Fibroblast of lung (primary cell): Measurements from ENCODE around the gene RXRA.

Experiments used
- EZH2 ChIP-seq: IDR thresholded peaks from 2 replicates; pipeline ENCODE4 v1.5.1; 2012; ENCODE audit warnings: low read length, control low read depth, mild to moderate bottlenecking; ENCODE audit errors: missing control alignments
- TF ChIP-seq, protein P1 (sequence below), 2 donors: IDR thresholded peaks in 1 of 2; conservative IDR thresholded peaks in 1 of 2; 1 replicate in 1 of 2; 2 replicates in 1 of 2; pipeline ENCODE4 v1.5.1; 2011 to 2012; ENCODE audit warnings: low read length in 2 of 2, control low read depth in 1 of 2, inconsistent platforms in 1 of 2, low read depth in 1 of 2, mild to moderate bottlenecking in 1 of 2

DNA sequence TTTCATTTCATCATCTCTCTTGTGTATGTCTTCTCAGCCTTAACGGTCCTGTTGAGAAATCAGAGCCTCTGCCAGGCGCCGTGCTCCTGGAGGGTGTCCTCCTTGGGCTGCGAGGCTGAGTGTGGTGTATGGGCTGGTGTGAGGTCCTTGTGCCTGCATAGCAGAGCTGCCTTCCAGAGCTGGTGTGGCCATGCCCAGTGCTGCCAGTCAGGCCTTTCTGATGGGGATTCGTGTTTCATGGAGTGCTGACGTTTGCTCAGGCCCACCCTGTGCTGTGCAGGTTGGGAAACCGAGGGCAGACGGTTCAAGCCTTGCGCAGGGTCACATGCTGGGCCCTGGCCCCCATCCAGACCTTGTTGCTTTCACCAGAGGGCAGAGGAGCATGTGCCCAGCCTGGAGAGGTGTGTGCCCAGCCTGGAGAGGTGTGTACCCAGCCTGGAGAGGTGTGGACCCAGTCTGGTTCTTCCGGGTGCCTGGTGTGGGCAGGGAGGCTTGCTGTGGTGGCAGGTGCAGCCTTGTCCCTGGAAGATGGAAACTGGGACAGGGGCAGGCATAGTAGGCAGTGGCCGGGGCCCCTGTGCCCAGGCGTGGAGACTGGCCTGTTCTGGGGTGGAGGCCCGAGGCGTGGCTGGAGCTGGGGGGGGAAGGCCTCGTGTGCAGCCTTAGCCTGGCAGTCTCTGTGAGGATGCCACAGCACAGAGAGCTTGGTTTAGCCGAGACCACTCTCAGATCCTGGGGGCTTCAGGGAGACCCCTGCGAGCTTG is 84.0 kb downstream of the RXRA start:
- TF ChIP-seq, protein P1, sequence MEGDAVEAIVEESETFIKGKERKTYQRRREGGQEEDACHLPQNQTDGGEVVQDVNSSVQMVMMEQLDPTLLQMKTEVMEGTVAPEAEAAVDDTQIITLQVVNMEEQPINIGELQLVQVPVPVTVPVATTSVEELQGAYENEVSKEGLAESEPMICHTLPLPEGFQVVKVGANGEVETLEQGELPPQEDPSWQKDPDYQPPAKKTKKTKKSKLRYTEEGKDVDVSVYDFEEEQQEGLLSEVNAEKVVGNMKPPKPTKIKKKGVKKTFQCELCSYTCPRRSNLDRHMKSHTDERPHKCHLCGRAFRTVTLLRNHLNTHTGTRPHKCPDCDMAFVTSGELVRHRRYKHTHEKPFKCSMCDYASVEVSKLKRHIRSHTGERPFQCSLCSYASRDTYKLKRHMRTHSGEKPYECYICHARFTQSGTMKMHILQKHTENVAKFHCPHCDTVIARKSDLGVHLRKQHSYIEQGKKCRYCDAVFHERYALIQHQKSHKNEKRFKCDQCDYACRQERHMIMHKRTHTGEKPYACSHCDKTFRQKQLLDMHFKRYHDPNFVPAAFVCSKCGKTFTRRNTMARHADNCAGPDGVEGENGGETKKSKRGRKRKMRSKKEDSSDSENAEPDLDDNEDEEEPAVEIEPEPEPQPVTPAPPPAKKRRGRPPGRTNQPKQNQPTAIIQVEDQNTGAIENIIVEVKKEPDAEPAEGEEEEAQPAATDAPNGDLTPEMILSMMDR (conservative IDR thresholded peaks at IDR 0.05 in 1 of 2, IDR thresholded peaks at IDR 0.05 in 1 of 2; ENCODE audit: low read depth in 1 of 2, low read length in 2 of 2): no peak
- TF ChIP-seq EZH2: no peak
